CD4-positive, alpha-beta T cell treated with Interleukin-10 for 1 hour (primary cell): ENCODE measurements around the gene SELENON.

Experiments used
- DNase-seq: peaks from one replicate; pipeline ENCODE4 v3.0.0-alpha.2; 2020

SELENON gene

GRCh38 chr1:25810341-25811299, 10.6 kb downstream of the SELENON start:
- DNase-seq = peak; percentile 82

- no peak for DNase-seq
Observed at GRCh38 chr1:25811384-25812082, 11.5 kb downstream of the SELENON start.

- DNase-seq = no peak
Observed at GRCh38 chr1:25813071-25813733, 13.2 kb downstream of the SELENON start.

DNA sequence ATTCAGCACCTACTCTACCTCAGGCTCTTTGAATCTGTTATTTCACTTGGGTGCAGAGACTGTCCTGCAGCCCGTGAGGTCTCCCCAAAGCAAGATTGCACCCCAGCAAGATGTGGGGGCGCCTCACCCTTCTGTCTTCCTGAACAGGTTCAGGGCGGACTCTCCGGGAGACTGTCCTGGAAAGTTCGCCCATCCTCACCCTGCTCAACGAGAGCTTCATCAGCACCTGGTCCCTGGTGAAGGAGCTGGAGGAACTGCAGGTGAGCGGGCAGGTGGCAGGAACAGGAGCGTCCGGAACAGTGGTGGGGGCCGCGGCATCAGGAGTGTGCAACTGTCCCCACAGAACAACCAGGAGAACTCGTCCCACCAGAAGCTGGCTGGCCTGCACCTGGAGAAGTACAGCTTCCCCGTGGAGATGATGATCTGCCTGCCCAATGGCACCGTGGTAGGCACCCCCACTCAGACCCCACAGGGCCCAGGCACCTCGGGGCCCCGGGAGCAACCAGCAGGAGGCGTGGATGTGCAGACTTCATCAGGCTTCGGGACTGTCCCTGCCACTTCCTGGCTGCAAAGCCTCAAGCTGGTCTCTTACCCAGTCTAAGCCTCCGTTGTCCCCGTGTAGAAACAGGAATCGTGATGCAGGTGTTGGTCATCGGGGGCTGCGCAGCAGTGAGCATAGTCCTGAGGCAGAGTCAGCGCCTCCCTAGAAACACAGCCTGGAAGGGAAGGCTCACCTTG, 13.9 kb downstream of the SELENON start:
- no peak for DNase-seq

DNA sequence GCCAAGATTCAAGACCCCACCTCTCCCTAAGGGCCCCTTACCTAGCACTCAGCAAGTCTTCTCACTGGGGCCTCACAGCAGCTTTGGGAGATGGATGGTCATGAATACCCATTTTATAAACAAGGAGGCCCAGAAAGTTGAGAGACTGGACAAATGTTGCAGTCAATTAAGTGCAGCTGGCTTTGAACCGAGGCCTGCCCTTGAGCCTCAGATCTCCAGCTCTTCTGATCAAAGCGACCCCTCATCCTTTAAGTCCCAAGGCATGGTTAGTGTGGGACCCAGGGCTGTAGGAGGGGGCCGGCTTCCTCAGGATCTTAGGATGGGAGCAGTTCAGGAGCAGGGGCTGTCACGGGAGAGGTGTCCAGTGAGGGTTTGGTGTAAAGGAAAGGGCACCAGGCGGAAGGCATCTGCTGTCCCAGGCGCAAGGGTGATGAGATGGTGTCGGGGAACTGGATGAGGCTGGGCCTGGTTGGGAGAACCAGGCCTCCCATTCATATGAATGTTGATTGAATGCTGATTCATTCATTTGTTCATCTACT, 14.6 kb downstream of the SELENON start:
- DNase-seq = no peak

DNA sequence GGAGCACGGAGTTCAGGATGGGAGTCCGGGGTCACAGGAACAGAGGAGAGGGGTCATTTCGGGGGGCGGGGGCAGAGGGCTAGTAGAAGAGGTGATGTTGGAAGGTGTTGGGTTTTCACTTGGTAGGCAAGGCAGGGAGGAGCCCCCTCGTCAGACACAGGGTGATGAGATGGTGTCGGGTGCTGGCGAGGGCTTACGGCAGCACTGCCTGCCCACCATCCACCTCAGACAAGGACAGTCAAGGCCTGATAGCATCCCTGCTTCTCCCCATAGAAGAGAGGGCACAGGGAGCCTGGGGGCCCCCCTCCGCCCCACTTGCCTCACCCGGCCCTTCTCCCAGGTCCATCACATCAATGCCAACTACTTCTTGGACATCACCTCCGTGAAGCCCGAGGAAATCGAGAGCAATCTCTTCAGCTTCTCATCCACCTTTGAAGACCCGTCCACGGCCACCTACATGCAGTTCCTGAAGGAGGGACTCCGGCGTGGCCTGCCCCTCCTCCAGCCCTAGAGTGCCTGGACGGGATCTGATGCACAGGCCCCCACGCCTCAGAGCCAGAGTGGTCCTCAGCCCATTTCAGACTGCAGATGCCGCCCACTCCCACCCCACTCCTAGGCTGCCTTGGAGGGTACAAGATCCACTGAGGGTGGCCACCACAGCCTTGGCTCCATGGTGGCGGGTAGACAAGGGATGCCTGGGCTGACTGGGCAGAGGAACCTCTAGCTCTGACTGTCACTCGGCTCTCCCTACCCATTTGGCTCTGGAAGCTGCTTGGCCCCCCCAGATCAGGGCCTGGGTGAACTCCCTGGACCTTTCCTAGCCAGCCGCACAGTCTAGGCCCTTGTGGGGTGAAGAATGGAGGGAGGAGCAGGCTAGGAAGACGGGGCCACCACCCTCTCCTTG, 15.5 kb downstream of the SELENON start:
- DNase-seq = no peak

DNA sequence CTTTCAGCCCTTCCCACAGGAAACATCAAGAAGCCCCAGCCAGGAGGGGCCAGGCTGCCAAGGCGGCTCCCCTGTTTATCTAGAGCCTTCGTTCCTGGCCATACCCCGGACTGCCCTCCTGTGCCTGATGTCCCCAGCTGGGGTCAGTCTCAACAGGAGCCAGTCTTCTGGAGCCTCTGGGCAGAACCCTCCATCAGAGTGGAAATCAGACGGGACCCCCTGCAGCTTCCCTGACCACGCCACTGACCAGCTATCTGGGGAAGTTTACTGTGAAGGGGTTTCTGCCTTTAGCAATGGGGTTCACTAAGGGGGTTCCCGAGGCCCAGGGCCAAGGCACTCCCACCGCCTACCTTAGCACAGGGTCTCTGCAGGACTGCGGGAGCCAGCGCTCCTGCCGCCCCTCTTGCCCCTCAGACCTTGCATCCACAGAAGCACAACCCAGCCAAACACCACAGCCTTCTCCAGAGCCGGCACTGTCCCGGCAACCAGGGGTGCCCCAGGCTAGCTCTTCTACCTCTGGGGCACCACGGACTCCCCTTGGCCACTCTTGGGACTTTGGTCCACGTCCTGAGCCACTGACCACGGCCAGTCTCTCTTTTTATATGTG, 16.2 kb downstream of the SELENON start:
- no peak for DNase-seq

DNA sequence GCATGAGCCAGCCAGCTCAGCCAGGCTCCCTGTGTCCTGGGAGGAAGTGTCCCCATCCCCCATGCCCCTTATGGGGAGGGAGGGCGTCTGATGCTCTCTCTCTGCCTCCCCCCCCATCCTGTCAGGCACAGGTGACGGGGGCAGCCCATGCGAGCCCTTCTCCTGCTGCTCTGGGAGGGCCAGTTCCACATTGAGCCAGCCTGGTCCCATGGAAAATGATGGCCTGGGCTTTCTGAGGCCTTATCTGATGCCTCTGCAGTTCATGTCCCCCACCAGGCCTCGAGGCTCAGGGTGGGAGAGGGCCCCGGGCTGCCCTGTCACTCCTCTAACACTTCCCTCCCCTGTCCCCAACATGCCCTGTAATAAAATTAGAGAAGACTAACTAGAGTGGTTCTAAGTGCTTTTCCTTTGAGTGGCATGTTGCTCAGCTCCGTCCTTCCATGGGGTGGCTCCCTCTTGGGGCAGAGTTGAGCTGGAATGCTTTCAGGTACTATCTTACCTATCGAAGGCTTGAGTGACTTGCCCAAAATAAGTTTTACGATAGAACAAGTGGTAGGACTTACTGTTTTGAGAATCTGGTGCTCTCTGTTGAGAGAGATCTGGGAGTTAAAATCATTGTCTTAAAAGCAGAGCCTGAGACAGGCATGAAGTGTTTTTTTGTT, 18.0 kb downstream of the SELENON start:
- no peak for DNase-seq

DNA sequence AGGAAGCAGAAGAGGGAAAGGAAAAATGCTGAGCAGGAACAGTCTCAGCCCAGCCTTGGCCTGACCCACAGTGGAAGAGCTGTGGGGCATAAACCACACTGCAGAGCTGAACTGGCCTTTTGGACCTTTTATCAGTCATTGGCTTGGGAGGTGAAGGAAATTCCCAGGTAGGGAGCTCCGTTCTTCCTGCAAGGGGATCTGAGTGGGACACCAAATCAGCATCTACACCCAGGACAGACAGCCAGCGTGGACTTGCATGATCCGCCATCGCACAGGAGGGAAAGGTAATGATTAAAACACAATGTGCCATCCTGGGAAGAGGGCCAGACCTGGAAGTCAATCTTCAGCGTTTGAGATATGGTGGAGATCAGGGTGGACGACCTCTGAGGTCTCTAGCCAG, 18.6 kb downstream of the SELENON start:
- no peak for DNase-seq

DNA sequence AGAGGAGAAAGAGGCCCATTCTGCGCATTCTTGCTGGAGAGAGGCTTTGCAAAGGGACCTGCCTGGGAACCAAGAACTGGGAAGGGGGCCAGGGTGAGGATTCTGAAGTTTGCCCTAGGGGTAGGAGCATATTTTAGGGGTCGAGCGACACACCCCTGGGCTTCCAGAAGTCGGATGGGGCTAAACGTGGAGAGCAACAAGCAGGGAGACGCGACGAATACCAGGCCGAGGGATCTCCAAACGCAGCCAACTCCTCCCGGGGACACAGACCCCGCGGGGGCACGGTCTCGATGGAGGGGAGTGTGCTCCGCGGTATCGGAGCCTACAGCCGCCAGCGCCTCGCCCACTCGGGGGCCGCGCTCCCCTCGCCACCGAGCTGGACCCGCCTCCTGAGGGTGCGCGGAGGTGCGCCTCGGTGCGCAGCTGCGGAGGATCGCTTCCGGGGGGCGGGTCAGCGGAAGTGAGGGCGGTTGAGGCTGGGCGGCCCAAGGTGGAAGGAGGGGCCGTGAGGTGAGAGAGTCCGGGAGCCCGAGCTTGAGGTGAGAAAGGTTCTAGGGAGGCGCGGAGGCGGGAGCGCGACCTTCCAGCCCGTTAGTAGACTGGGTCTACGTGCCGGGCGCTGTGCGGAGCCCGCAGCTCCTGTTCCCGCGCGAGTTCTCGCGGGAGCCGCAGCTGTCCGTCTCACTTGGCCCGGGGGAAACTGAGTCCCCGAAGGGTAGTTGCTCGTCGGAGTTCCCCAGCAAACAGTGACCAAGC, 19.7 kb downstream of the SELENON start, which contains the start of gene MTFR1L:
TSS of gene MTFR1L (plus strand) at position 464 of the 756 bp plus-strand sequence. CDS start 3,151 bp downstream, outside the sequence.
- DNase-seq = peak; percentile 93

DNA sequence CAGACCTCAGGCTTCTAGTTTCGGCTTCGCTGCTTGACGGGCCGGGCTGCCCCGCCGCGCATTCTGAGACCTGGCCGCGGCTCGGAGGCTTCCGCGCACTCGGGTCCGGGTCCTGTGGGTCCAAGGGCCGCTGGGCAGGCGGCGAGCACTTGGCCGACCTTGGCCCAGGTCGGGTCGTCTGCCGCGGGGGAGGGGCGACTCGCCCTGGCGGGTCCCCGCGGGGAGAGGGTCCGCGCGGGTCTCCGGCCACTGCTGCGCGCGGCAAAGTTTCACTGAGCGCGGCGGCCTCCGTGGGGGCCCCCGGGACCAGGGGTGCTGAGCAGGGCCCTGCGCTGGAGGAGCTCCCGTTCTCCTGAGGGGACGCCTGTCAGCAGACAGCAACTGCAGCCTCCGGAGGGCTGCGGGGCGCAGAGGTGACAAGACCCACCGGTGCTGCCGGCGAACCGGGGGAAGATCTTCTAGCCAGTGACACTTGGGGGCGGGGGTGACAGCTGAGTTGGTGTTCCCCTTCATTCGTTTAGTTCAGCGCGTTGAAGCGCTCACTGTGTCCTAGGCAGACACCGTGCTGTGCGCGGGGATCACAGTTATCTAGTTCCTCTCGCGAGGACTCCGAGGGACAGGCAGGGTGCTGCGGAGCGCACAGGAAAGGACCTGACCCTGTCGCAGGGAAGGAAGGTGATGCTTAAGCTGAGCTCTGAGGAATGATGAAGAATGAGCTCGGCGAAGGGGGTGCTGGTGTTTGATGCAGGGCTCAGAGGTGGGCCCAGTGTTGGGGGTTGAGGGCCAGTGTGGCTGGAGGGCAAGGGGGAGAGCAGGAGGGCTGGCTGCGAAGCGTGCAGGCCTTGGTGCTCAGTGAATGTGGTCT, 20.5 kb downstream of the SELENON start:
- peak; percentile 78 for DNase-seq

DNA sequence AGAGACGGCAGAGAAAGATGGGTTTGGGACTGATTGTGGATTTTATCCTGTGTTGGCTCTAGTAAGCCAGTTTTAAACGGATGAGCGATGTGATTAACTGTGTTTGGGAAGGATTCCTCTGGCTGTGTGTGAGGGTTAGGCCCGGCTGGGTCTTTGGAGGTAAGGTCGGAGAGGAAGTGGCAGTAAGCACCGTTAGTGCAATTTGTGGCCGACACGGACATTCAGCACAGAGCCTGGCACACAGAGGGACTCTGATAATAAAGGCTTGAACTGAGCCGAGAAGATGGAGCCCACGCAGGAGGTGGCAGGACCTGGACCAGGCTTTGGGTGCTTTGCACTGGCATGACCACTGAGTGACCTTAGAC, 21.1 kb downstream of the SELENON start:
- DNase-seq = no peak

- no peak for DNase-seq
Observed at GRCh38 chr1:25821630-25822091, 21.7 kb downstream of the SELENON start.

GRCh38 chr1:25825605-25826004, 25.6 kb downstream of the SELENON start:
- no peak for DNase-seq

DNA sequence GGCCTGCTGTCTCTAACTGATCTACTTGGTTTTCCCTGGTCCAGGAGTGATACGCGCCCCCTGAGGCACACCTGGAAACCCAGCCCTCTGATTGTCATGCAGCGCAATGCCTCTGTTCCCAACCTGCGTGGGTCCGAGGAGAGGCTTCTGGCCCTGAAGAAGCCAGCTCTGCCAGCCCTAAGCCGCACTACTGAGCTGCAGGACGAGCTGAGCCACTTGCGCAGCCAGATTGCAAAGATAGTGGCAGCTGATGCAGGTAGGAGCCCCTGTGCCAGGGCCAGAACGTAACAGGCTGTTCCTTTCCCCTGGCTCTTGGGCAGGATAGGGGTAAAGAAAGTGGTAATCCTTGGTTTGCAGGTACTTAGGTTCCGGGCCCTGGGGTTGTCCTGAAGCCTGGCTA, 26.6 kb downstream of the SELENON start:
- DNase-seq = no peak

DNA sequence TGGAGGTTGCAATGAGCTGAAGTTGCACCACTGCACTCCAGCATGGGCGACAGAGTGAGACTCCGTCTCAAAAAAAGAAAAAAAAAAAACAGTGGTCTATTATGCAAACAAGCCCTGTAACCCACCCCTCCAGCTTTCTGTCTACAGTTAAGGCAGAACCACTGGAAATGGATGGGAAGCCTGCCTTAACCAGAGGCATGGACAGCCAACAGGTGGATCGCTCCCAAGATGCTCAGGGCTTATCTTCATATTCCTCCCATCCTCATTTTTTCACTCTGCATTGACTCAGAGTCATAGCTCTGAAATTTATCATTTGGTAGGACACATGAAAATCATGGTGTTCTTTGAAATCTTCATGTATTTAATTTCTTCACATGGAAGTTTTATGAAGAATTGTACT, 28.5 kb downstream of the SELENON start:
- DNase-seq = no peak

GRCh38 chr1:25829046-25829445, 29.1 kb downstream of the SELENON start:
- no peak for DNase-seq

GRCh38 chr1:25831569-25832196, 31.7 kb downstream of the SELENON start:
- DNase-seq = no peak
